ENCODE data around the gene PLAGL2.

The PLAGL2 gene

GRCh38 chr20:32167552-32167951 lies 40.0 kb downstream of the PLAGL2 start:
- no peak overlapping the region for H3K4me3 ChIP-seq (ENCODE audit: low read depth, low read length)
- TF ChIP-seq CTCF (IDR thresholded peaks at IDR 0.05; ENCODE audit: low read depth, low read length), result no peak
- in situ Hi-C loops (cut with HindIII; ENCODE audit: low sequenced_read_pairs), result no loop called here
- no peak for DNase-seq (ENCODE audit: low read depth, low spot score)

DNA sequence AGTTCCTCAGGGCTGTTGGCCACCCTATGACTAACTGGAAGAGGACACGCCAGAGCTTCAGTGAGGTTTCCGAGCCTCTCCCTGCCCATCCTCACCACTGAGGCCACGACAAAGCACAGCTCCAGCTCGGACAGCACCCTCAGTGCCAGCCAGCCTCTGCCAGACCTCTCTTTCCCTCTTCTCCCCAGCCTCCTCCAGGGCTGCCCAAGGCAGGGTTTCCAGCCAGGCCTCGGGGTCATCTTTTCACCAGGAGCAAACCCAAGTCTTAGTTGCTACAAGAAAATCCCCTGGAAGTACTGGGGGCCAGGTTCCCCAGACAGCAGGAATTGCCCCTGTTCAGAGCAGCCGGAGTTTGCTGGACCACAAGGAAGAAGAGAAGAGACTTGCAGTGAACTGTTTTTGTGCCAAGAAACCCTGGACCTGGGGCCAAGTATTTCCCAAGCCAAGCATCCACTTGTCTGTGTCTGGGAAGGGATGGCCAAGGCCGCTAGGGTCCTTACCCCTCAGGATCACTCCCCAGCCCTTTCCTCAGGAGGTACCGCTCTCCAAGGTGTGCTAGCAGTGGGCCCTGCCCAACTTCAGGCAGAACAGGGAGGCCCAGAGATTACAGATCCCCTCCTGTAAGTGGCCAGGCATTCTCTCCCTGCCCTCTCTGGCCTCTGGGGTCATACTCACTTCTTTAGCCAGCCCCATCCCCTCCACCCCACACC lies 41.6 kb downstream of the PLAGL2 start:
- DNase-seq (ENCODE audit: low read depth, low spot score), result no peak
- no peak overlapping the region for H3K4me3 ChIP-seq (ENCODE audit: low read depth, low read length)
- in situ Hi-C loops (cut with HindIII; ENCODE audit: low sequenced_read_pairs), result no loop called here
- no peak for TF ChIP-seq CTCF (IDR thresholded peaks at IDR 0.05; ENCODE audit: low read depth, low read length)

GRCh38 chr20:32164984-32165735 lies 42.4 kb downstream of the PLAGL2 start:
- DNase-seq (ENCODE audit: low read depth, low spot score), result peak; percentile 57
- in situ Hi-C loops (cut with HindIII; ENCODE audit: low sequenced_read_pairs), result no loop called here
- TF ChIP-seq CTCF (IDR thresholded peaks at IDR 0.05; ENCODE audit: low read depth, low read length), result no peak
- H3K4me3 ChIP-seq (ENCODE audit: low read depth, low read length), result no peak overlapping the region

- no peak for TF ChIP-seq CTCF (IDR thresholded peaks at IDR 0.05; ENCODE audit: low read depth, low read length)
- DNase-seq (ENCODE audit: low read depth, low spot score), result no peak
- no peak overlapping the region for H3K4me3 ChIP-seq (ENCODE audit: low read depth, low read length)
- in situ Hi-C loops (cut with HindIII; ENCODE audit: low sequenced_read_pairs), result no loop called here
These were observed 43.6 kb downstream of the PLAGL2 start for GRCh38 chr20:32163951-32164350.

GRCh38 chr20:32162351-32162750 lies 45.2 kb downstream of the PLAGL2 start:
- TF ChIP-seq CTCF (IDR thresholded peaks at IDR 0.05; ENCODE audit: low read depth, low read length), result no peak
- in situ Hi-C loops (cut with HindIII; ENCODE audit: low sequenced_read_pairs), result no loop called here
- no peak for DNase-seq (ENCODE audit: low read depth, low spot score)
- no peak overlapping the region for H3K4me3 ChIP-seq (ENCODE audit: low read depth, low read length)

DNA sequence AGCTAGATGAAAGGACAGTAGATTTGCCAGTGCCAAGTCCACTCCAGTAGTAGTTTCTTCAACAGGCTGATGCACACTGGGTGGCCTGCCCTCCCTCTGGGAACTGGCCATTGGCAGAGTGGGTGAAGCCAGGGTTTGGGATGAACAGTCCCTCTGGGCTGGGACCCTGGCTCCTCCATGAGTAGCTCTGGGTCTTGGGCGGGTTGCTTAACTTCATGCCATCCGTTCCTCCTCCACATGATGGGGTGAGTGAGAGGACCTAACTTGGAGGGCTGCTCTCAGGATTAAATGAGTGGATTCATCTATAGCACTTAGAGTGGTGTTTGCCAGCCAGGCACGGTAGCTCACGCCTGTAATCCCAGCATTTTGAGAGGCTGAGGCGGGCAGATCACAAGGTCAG lies 47.2 kb downstream of the PLAGL2 start:
- in situ Hi-C loops (cut with HindIII; ENCODE audit: low sequenced_read_pairs), result no loop called here
- no peak for TF ChIP-seq CTCF (IDR thresholded peaks at IDR 0.05; ENCODE audit: low read depth, low read length)
- no peak overlapping the region for H3K4me3 ChIP-seq (ENCODE audit: low read depth, low read length)
- no peak for DNase-seq (ENCODE audit: low read depth, low spot score)
